Superior temporal gyrus (tissue), 1 donor: ENCODE measurements around the gene NID1.
"Not testable (repeated sequence)": the region's sequence is repeated elsewhere in the genome, so short reads cannot be mapped to it uniquely, and the experiment has no call there.

ENCODE experiments used
- DNase-seq: peaks from one replicate; pipeline ENCODE4 v3.0.0-alpha.2; 2016; ENCODE audit errors: extremely low spot score

NID1 gene

GRCh38 chr1:236096660-236097482 lies 32.0 kb upstream of the NID1 start:
- DNase-seq: not testable (repeated sequence)

- no peak for DNase-seq
Observed at GRCh38 chr1:236095705-236096520, 31.0 kb upstream of the NID1 start.

GRCh38 chr1:236092899-236093298 lies 28.0 kb upstream of the NID1 start:
- no peak for DNase-seq

- no peak for DNase-seq
Observed at GRCh38 chr1:236091933-236092318, 27.0 kb upstream of the NID1 start.

- no peak for DNase-seq
Observed at GRCh38 chr1:236090741-236091147, 25.9 kb upstream of the NID1 start.

- DNase-seq: no peak
Observed at GRCh38 chr1:236089046-236089773, 24.3 kb upstream of the NID1 start.

GRCh38 chr1:236086537-236086936 lies 21.6 kb upstream of the NID1 start:
- DNase-seq: no peak

- no peak for DNase-seq
Observed at GRCh38 chr1:236085545-236086159, 20.8 kb upstream of the NID1 start.

GRCh38 chr1:236084386-236084730 lies 19.5 kb upstream of the NID1 start:
- no peak for DNase-seq

GRCh38 chr1:236083650-236084385 lies 18.9 kb upstream of the NID1 start:
- no peak for DNase-seq

- DNase-seq: no peak
Observed at GRCh38 chr1:236082526-236082925, 17.6 kb upstream of the NID1 start.

GRCh38 chr1:236081546-236082227 lies 16.8 kb upstream of the NID1 start:
- DNase-seq: no peak

GRCh38 chr1:236079703-236080102 lies 14.8 kb upstream of the NID1 start:
- no peak for DNase-seq

- DNase-seq: no peak
Observed at GRCh38 chr1:236078993-236079392, 14.1 kb upstream of the NID1 start.

GRCh38 chr1:236078077-236078476 lies 13.2 kb upstream of the NID1 start:
- not testable (repeated sequence) for DNase-seq

- DNase-seq: no peak
Observed at GRCh38 chr1:236075848-236076247, 11.0 kb upstream of the NID1 start.

- DNase-seq: no peak
Observed at GRCh38 chr1:236073307-236073897, 8.5 kb upstream of the NID1 start.

- DNase-seq: no peak
Observed at GRCh38 chr1:236072001-236072400, 7.1 kb upstream of the NID1 start.

- DNase-seq: no peak
Observed at GRCh38 chr1:236070753-236071152, 5.9 kb upstream of the NID1 start.

- no peak for DNase-seq
Observed at GRCh38 chr1:236069796-236070195, 4.9 kb upstream of the NID1 start.
